NCI-H2227 treated with DMSO at 0.1 percent for 48 hours (cell line): ENCODE results near the gene PDLIM5.

ENCODE experiments used
- DNase-seq: peaks from one replicate; lab custom pipeline; 2025; lab: John Stamatoyannopoulos, UW

PDLIM5 gene

DNA sequence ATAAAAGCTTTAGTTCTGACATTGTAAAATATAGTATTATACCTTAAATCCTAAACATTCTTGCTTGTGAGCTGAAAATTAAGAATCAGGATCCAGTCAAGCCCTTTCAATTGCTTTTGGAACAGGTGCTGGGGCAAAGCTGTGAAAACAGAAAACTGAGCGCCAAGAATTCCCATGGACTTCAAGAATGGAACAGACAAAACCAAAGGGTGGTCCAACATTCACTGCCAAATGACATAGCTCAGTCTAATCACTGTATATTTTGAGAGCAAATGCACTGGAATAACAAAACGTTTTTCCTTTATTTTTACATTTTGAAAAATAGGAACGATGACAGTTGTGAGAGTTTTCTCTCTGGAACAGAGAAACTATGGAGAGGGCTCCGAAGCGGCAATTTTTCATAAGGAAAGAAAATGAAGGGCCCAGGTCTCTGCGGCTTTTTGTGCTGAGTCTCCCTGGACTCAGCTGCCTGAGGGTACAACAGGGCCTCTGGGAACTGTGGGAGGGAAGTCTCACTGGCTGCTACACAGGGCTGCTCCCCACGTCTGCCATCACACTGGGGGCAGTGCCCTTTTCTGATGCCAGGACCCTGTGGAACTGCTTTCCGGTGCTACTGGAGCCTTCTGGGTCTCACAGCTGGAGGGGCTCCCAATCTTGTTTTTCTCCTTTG lies 250.0 kb downstream of the PDLIM5 start:
- DNase-seq, result no peak

DNA sequence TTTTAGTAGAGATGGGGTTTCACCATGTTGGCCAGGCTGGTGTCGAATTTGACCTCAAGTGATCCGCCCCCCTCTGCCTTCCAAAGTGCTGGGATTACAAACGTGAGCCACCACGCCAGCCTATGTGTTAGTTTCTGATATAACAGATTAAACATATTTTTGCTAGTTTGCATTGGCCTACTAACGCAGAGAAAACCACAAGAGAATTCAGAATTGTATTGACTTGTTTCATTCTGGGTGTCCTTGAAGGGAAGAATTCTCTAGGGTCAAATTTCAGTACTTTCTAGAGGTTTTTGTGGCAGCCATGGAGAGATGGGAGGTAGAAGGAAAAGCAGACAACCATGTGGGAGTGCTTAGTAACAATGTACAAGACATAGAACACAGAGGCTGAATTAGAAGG lies 259.9 kb downstream of the PDLIM5 start:
- no peak for DNase-seq

DNA sequence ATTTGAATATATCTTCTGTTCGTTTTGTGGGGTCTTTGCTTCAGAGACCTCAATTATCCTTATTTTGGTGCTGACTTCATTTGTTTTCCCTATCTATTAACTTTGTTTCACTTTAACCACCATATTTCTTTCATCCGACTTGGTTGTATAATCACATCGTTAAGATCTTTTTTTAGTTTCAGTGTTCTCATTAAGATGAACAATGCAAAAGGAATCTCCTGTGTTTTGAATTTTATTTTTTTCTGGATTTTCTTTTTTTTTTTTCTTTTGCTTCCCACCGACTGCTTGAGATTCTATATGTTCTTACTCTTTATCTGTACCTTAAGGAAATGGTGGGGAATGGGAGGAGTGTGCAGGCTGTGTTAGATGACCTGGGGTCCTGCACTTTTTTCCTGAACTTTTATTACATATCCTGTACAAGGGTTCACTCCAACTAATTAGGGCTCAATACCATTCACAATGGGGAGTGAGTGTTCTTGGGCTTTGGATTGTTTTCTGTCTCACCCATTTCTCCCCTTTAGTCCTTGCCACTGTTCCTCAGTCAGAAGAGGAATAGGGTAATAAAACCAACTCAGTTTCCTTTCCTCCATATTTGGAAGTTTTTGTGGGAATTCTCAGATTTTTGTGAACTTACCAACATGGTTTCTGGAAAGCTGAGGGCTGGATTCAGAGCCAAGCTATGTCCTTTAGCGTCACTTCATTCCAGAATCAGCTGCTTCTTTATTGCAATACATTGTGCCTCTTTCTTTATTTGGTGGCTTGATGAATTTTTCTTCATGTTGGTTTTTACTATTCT lies 262.8 kb downstream of the PDLIM5 start:
- no peak for DNase-seq

GRCh38 chr4:94715726-94716125 lies 264.0 kb downstream of the PDLIM5 start:
- no peak for DNase-seq
